ENCODE data around the gene ACVR1. TPM values are rescaled to one million over a fixed set of nuclear protein-coding genes. Genes with fewer than 3 reads are reported as not detected.
"Not testable (repeated sequence)": the region's sequence is repeated elsewhere in the genome, so short reads cannot be mapped to it uniquely, and the experiment has no call there.

Gene ACVR1
- total RNA-seq, 1 donor from 2014 or later, result 14.7 TPM

DNA sequence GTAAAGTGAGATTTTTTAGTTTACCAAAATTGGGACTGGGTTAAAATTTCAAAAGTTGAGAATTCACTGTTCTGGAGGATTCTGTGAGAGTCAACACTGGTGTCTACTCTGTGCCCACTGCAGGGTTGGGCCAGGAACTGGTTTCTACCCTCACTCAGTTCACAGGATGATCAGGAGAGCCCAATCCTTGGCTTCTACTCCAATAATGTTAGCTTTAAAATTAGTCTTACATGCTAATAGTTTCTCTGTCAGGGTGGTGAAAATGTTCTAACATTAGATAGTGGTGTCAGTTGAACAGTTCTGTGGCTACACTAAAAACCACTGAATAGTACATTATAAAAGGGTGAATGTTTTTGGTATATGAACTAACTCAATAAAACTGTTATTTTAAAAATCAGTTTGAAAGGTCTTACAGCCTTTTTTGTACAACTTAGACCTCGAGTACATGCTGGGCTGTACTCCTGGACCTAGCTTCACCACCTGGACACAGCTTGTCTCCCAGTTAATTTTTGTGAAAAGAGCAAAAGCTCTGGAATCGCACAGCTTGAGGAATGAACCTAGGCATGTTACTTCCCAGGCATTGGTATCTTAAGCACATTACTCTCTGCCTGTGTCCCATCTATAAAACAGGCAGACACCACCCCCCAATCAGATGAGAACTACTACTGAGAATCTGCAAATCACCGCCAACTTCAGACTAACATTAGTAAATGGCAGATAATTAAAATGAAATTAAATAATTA, 44.4 kb downstream of the ACVR1 start:
- no peak for DNase-seq (ENCODE audit: low spot score in 2 of 2)
- FAIRE-seq, result no peak

DNA sequence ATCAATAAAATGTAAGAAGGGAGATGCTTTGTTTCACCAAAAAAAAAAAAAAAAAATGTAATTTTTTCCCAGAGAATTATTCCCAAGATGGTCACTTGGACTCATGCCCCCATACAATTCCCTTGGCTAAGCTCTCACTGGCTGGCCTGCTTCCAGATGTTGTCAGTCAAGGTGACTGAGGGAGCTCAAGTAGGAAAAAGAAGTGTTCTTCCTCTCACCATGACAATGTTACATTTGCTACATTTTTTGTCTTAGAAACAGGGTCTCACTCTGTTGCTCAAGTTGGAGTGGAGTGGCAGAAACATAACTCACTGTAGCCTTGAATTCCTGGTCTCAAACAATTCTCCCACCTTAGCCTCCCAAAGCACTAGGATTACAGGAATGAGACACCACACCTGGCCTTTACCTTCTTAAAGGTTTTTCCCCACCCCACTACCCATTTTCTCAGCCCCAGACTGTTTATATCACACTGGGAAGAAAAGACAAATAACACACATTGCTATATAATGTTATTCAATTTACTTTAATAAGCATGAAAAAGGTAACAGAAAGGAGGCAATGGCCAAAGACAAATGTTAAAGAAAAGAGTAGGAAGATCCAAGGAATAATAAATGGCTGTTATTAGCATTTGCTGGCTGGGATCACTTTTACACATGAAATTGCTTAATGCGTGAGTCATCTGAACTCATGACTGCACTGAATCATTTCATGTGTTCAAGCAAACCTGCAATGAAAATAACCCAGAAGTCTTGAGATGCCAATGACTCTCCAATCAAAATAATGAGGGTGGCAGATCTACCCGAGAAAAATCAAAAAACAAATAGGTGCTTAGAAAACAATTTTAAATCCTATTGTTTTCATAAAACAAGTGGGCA, 45.2 kb downstream of the ACVR1 start:
- FAIRE-seq (no peak), DNase-seq (ENCODE audit: low spot score in 2 of 2) (no peak)

DNA sequence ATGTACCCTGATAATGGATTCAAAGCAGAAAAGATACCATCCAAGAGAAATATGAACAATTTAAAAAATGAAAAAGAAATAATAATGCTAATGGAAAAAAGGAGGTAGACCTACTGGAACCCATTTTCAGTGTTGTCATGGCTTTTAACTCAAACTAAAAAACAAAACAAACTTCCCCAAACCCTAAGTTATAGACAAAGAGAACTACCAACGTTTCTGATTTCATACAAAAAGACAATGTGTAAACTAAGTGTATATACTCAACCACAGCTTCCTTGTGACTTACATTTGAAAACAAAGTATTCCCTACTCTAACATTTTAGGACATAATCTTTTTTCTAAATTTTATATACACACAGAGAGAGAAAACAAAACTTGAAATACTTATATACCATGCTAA, 45.9 kb downstream of the ACVR1 start:
- no peak for FAIRE-seq
- DNase-seq (ENCODE audit: low spot score in 2 of 2), result no peak

- FAIRE-seq, result no peak
- no peak for DNase-seq (ENCODE audit: low spot score in 2 of 2)
Observed at GRCh38 chr2:157827377-157827776, 48.8 kb downstream of the ACVR1 start.

DNA sequence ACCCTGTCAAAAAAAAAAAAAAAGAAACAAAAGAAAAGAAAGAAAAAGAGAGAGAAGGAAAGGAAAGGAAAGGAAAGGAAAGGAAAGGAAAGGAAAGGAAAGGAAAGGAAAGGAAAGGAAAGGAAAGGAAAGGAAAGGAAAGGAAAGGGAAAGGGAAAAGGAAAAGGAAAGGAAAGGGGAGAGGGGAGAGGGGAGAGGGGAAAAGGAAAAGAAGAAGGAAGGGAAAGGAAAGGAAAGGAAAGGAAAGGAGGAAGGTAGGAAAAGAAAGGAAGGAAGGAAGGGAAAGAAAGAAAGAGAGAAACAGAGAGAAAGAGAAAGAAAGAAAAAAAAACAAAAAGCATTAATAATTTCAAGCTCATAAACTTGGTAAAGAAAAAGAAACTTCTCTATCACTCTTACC, 49.5 kb downstream of the ACVR1 start:
- not testable (repeated sequence) for FAIRE-seq; DNase-seq (ENCODE audit: low spot score in 2 of 2)

DNA sequence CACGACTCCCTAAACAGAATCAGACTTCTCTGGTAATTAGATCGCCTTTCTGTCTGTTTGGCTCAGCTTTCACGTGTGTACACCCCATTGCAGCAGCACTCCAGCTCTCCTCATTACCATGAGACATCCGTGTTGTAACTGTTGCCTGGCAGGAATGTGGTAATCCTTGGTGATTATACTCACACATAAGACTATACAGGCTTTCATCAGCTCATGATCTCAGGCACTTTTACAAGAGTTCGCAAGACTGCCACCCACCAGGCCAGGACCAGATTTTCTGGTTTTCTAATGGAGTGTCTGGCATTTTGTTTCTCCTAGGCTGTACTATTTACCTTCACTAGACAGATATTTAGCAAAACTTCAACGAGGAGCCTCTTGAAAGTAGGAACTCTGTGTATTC, 50.2 kb downstream of the ACVR1 start:
- FAIRE-seq, result no peak
- DNase-seq (ENCODE audit: low spot score in 2 of 2), result no peak

DNA sequence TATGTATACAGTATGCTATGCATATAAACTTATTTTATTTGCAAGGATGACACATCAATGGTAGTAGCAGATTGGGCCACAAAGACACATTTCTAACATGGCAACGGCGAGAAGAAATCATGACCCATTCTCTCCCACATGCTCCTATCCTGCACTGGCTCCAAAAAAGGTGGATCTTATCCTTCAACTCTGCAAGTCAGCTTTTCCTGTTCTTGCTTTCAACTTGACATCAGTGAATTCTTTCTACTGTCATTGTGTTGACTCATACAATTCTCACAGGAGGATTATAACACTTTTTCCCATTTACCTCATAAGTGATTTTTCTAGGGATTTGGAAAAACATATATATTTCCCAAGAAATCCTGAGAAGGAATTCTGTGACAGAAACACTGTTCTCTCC, 53.1 kb downstream of the ACVR1 start:
- no peak for FAIRE-seq
- DNase-seq (ENCODE audit: low spot score in 2 of 2), result no peak

DNA sequence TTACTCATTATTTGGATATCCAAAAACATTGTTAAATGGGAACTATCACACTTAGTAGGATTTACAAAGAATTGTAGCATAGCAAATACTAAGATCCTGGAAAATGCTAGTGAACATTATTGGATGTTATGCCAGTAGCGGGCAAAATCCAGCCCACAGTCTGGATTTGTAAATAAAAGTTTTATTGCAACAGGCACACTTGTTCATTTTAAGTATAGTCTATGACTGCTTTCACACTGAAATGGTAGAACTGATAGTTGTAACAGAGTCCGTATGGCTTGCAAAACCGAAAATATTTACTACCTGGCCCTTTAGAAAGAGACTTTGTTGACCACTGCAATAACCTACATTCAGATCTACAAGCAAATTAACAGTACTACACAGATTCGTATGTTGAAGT, 53.6 kb downstream of the ACVR1 start:
- no peak for FAIRE-seq
- no peak for DNase-seq (ENCODE audit: low spot score in 2 of 2)

GRCh38 chr2:157821519-157822131, 54.5 kb downstream of the ACVR1 start:
- DNase-seq (ENCODE audit: low spot score in 2 of 2) (no peak), FAIRE-seq (no peak)

- DNase-seq (ENCODE audit: low spot score in 2 of 2), result no peak
- no peak for FAIRE-seq
Observed at GRCh38 chr2:157820193-157820592, 55.9 kb downstream of the ACVR1 start.

- FAIRE-seq (no peak), DNase-seq (ENCODE audit: low spot score in 2 of 2) (no peak)
Observed at GRCh38 chr2:157819761-157820160, 56.4 kb downstream of the ACVR1 start.

- FAIRE-seq (no peak), DNase-seq (ENCODE audit: low spot score in 2 of 2) (no peak)
Observed at GRCh38 chr2:157818227-157818626, 57.9 kb downstream of the ACVR1 start.

GRCh38 chr2:157815421-157815820, 60.7 kb downstream of the ACVR1 start:
- DNase-seq (ENCODE audit: low spot score in 2 of 2) (no peak), FAIRE-seq (no peak)

- DNase-seq (ENCODE audit: low spot score in 2 of 2) (no peak), FAIRE-seq (no peak)
Observed at GRCh38 chr2:157813467-157813866, 62.7 kb downstream of the ACVR1 start.

GRCh38 chr2:157810037-157810436, 66.1 kb downstream of the ACVR1 start:
- DNase-seq (ENCODE audit: low spot score in 2 of 2) (no peak), FAIRE-seq (no peak)

DNA sequence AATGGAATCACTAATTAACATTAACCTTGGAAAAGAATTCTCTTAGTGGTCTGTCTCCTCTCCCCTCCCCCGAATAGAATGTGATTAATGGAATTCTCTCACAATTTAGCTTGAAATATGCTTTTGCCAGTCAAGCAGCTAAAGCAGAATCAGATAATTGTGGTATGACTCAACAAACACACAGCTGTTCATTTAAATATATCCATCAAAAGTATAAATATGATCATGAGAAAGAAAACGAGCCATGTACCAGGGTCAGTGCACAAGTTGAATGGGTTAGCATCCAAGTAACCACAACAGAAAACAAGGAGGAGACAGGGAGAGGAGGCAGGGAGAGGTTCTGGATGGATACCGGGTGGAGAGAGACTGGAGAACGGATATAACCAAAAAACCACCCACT, 66.9 kb downstream of the ACVR1 start:
- FAIRE-seq (no peak), DNase-seq (ENCODE audit: low spot score in 2 of 2) (no peak)

GRCh38 chr2:157808421-157808820, 67.7 kb downstream of the ACVR1 start:
- no peak for DNase-seq (ENCODE audit: low spot score in 2 of 2)
- no peak for FAIRE-seq

DNA sequence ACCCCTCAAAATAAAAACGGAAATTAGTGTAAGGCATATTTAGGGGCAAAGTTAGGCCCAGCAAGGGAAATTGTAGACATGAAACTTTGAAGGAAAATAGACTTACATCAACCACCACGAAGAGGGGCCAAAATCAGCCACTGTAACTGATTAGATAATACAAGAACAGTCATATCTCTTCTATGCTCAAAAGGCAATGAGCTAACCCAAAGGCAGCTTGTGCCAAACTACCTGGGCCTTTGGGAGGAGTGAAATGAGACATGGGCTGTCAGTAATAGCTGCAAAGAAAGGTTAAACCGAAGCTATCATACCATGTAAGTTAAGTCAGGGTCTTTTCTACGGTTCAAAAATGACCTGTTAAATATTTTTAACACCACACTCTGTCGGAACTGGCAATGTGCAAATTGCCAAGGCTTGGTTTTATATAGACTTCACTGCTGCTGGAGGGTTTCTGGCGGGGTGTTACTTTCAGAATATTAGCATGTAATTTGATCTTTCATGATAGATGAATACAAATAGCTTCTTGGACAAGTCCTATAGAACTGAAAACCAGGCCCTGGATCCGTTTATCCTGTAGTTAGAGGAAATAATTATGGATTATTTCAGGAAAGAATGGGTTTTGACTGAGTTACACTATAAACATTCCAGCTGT, 69.6 kb downstream of the ACVR1 start:
- FAIRE-seq (no peak), DNase-seq (ENCODE audit: low spot score in 2 of 2) (no peak)

GRCh38 chr2:157805519-157805918, 70.6 kb downstream of the ACVR1 start:
- FAIRE-seq (no peak), DNase-seq (ENCODE audit: low spot score in 2 of 2) (no peak)

- no peak for FAIRE-seq
Observed at GRCh38 chr2:157804355-157804754, 71.8 kb downstream of the ACVR1 start.

GRCh38 chr2:157803952-157804351, 72.2 kb downstream of the ACVR1 start:
- DNase-seq (ENCODE audit: low spot score in 2 of 2) (no peak), FAIRE-seq (no peak)

More at GRCh38 chr2:157804355-157804754, 71.8 kb downstream of the ACVR1 start:
- no peak for DNase-seq (ENCODE audit: low spot score in 2 of 2)

Data from frontal cortex (tissue), 4 donors.